ENCODE results near the gene MEOX1.
A peak's percentile ranks its signal among the peaks of the same experiment; 100 is the strongest.

The MEOX1 gene

GRCh38 chr17:43679911-43680310 is 18.2 kb upstream of the MEOX1 start:
- DNase-seq (ENCODE audit: low spot score) = no peak

DNA sequence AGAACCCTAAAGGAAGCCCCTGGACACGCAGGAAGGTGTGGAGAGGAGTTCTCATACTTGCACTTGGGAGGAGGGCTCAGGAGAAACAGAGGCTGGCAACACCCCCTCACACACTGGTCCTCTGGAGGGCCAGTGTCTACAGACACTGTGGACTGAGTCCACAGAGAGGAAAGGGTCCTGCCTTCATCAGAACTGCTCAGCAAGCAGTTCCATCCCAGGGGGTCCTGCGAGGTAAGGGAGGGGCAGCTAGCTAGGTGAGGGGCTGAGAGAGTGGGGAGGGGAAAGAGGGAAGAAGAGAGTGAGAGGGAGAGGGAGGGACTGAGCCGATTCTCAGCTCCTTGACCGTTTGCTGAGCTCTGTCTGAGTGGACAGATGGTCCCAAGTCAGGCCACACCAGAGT is 17.7 kb upstream of the MEOX1 start:
- no peak for DNase-seq (ENCODE audit: low spot score)

DNA sequence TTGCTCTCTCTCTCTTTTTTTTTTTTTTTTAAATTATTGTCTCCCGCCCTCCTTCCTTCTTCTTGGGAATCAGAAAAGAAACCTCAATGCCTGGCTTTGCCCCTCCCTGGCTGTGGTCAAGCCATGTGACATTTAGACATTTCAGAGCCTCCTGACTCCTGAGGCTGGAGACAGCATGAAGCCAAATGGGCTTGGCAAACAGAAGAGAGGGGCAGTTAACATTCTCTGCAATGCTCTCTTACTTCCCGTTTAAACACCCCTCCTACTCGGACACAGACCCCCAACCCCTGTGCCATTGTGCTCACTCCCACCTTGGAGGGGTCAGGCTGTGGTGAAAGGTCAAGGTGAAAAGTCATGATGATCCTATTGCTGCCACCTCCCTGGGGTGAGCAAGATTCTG is 14.7 kb upstream of the MEOX1 start:
- peak; percentile 65 for DNase-seq (ENCODE audit: low spot score)

DNA sequence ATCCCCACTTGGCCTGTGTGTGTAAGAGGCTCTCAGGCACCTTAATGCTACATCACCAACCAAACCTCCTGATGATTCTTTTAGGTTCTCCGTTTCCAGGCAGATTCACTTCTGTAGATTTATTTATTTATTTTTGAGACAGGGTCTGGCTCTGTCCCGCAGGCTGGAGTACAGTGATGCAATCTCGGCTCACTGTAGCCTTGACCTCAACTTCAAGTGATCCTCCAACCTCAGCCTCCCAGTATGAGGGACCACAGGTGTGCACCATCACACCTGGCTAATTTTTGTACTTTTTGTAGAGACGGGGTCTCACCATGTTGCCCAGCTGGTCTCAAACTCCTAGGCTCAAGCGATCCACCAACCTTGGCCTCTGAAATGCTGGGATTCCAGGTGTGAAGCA is 12.7 kb upstream of the MEOX1 start:
- no peak for DNase-seq (ENCODE audit: low spot score)

DNA sequence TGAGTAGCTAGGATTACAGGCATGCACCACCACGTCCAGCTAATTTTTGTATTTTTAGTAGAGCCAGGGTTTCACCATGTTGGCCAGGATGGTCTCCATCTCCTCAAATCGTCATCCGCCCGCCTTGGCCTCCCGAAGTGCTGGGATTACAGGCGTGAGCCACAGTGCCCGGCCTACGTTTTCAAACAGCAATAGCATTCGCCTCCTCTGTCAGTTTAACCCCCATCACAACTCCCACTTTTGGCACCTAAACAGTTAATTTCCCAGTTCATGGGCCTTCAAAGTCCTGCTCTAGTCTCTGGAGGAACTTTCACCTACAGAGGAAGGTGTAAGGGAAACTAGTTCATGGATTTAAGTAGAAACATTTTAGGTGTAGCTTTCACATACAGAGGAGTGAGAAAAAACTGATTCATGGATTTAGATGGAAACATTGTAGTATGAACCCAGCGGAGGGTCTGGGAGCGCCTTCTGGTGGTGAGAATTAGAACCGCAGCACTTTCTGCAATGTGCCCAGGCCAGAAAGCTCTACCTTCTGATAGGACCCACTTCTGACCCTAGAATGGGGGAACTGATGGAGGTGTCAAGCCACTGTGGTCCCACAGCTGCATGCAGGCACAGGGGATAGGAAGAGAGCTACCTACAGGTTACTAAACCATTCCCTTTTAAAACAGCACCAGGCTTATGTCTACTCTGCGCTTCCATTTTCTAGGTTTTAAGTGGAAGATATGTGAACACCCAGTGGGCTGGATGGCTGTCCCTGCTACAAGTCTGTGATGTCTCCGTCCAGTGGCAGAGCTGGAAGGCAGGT is 12.0 kb upstream of the MEOX1 start:
- DNase-seq (ENCODE audit: low spot score) = peak; percentile 70

- DNase-seq (ENCODE audit: low spot score) = no peak
These were observed 10.2 kb upstream of the MEOX1 start for GRCh38 chr17:43671755-43672519.

DNA sequence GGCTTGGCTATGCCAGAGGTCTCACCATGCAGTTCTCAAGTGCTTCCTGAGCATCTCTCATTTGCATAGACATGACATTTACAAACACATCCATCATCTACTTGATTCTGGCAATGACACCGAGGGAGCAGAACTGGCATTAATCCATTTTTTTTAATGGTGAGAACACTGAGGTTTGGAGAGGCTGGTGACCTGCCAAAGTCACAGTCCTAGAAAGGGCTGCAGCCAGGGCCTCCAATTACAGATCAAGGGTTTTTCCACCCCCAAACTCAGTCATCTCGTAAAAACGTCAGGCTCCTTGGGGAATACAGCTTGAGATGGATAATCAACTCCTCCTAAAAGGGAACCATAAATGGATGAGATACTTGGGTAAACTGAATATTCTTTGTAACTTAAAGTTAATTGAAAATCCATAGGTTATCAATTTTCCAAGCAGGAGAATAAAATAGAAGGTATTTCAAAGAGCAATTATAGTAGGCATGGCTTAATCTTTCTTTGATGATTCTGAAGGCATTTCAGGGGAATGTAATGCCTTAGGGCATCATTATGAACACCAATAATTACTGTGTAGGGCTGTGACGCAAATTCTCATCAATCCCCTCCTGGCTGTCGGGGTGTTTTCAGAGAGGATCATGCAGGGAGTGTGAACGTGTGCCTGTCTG is 9.4 kb upstream of the MEOX1 start:
- DNase-seq (ENCODE audit: low spot score) = peak; percentile 60

- DNase-seq (ENCODE audit: low spot score) = no peak
These were observed 8.9 kb upstream of the MEOX1 start for GRCh38 chr17:43670645-43671030.

GRCh38 chr17:43669971-43670644 is 8.4 kb upstream of the MEOX1 start:
- DNase-seq (ENCODE audit: low spot score) = no peak

GRCh38 chr17:43667947-43668348 is 6.2 kb upstream of the MEOX1 start:
- peak; percentile 51 for DNase-seq (ENCODE audit: low spot score)

GRCh38 chr17:43667506-43667905 is 5.8 kb upstream of the MEOX1 start:
- no peak for DNase-seq (ENCODE audit: low spot score)

DNA sequence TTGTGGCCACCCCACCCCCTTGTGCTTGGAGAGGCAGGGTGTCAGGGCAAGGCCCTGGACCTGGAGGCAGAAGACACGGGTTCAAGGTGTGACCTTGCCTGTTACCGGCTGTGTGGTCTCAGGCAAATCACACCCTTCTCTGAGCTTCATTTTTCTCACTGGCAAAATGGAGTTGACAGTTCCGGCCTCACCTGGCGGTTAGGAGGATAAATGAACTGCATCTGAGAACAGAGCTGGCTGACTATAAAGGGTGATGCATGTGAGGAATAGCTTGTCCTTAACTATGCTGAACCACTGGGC is 4.2 kb upstream of the MEOX1 start:
- DNase-seq (ENCODE audit: low spot score) = no peak

DNA sequence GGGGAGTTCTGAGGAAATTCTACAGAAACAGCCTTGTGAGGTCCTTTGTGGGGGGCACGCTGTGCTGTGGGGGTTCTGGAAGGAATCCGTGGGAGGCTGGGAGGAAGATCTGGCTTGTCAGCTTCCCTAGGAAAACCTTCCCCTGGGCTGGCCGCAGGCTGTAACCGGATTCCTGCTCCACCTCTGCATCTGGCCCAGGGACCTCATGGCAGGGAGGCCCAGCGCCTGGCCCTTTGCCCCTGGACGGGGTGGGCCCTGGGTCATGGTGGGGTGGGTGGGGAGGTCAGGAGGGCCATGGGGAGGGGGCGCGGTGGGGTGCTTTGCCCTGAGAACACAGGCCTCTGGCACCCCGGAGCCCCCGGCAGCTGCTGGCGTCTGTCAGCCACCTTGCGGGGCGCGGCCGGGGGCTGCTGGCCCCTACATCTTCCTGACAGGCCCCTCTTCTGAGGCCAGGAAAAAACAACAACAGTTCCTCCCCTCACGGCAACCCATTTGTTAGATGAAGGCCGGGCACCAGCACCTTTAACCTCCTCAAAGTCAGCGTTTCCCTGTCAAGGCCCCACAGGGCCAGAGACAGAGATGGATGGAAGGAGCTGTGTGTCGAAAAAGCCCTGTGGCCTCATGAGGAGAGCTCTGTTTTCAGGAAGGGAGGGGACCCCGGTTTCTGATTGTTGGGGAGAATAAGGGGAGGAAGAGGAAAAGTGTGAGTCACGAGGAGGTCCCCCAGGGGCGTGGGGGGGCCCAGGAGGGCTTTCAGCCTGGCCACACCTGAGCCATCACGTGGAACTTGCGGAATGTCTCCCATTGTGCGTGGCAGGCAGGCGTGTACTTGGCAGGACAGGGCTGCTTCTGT is 3.6 kb upstream of the MEOX1 start:
- no peak for DNase-seq (ENCODE audit: low spot score)

DNA sequence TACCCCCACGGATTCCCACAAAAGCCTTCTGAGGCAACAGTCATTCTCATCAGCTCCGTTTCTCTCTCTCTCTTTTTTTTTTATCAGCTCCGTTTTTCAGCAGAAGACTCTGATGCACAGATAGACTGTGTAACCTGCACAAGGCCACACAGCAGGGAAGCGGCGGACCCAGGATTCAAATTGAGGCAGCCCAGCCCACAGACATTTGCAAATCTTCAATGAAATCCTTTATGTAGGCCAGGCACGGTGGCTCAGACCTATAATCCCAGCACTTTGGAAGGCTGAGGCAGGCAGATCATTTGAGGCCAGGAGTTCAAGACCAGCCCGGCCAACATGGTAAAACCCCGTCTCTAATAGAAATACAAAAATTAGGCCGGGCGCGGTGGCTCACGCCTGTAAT is 2.4 kb upstream of the MEOX1 start:
- no peak for DNase-seq (ENCODE audit: low spot score)

DNA sequence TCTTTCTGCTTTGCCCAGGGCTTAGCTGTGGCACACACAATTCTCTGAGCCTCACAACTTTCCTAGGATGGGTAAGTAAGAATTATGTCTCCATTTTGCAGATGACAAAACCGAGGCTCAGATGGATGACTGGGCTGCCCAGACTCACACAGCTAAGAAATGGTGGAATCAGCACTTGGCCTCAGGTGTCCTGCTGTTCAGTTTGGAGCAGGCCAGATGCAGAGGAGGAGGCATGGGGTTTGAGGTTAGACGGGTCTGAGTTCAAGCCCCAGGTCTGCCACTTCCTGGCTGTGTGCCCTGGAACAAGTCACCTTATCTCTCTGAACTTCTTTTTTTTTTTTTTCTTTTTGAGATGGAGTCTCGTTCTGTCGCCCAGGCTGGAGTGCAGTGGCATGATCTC is 1.7 kb upstream of the MEOX1 start:
- no peak for DNase-seq (ENCODE audit: low spot score)

- DNase-seq (ENCODE audit: low spot score) = no peak
These were observed 855 bp upstream of the MEOX1 start for GRCh38 chr17:43662413-43663141.

- DNase-seq (ENCODE audit: low spot score) = no peak
These were observed 767 bp downstream of the MEOX1 start for GRCh38 chr17:43660816-43661493.

GRCh38 chr17:43659823-43660617 is 1.7 kb downstream of the MEOX1 start:
- no peak for DNase-seq (ENCODE audit: low spot score)

- DNase-seq (ENCODE audit: low spot score) = no peak
These were observed 2.8 kb downstream of the MEOX1 start for GRCh38 chr17:43658900-43659299.

Data from AG08395 (cell line).